MM.1S (cell line): ENCODE measurements around the gene PRLHR.

Source experiments
- DNase-seq: peaks from one replicate; pipeline ENCODE4 v3.0.0-alpha.2; 2015
- H2AFZ ChIP-seq: fragments of 300-600 bp; sonication (generic); 2 replicates; pipeline ENCODE4 v1.6.0; 2016; ENCODE audit warnings: antibody characterized with exemption, low read length
- H3F3A ChIP-seq: fragments of 300-600 bp; sonication (generic); 2 replicates; pipeline ENCODE4 v1.6.1; 2016; ENCODE audit warnings: mild to moderate bottlenecking, antibody characterized with exemption, low read length, moderate library complexity, mixed read lengths; ENCODE audit not compliant: insufficient read depth
- H3K27ac ChIP-seq: fragments of 300-600 bp; sonication (generic); 2 replicates; pipeline ENCODE4 v1.5.1; 2016; ENCODE audit warnings: mild to moderate bottlenecking, low read length
- H3K27me3 ChIP-seq: fragments of 300-600 bp; sonication (generic); replicated peaks from 2 replicates; pipeline ENCODE4 v1.6.0; 2016; ENCODE audit warnings: low read length; ENCODE audit not compliant: insufficient read depth
- H3K36me3 ChIP-seq: fragments of 300-600 bp; sonication (generic); replicated peaks from 2 replicates; pipeline ENCODE4 v1.6.1; 2016; ENCODE audit warnings: mild to moderate bottlenecking, low read length, mixed read lengths; ENCODE audit not compliant: insufficient read depth
- H3K4me1 ChIP-seq: fragments of 300-600 bp; sonication (generic); 2 replicates; pipeline ENCODE4 v1.6.1; 2016; ENCODE audit warnings: low read length, mixed read lengths
- H3K4me2 ChIP-seq: fragments of 300-600 bp; sonication (generic); 2 replicates; pipeline ENCODE4 v1.6.0; 2016; ENCODE audit warnings: low read depth, low read length
- H3K4me3 ChIP-seq: fragments of 300-600 bp; sonication (generic); 2 replicates; pipeline ENCODE4 v1.5.1; 2016; ENCODE audit warnings: low read length, mixed read lengths
- H3K79me2 ChIP-seq: fragments of 300-600 bp; sonication (generic); 2 replicates; pipeline ENCODE4 v1.6.1; 2016; ENCODE audit warnings: mixed run types, low read length, mixed read lengths
- H3K9ac ChIP-seq: fragments of 300-600 bp; sonication (generic); 2 replicates; pipeline ENCODE4 v1.6.1; 2016; ENCODE audit warnings: low read length, mixed read lengths
- H3K9me2 ChIP-seq: fragments of 300-600 bp; sonication (generic); replicated peaks from 2 replicates; pipeline ENCODE4 v1.6.1; 2016; ENCODE audit warnings: mild to moderate bottlenecking, low read length, mixed read lengths; ENCODE audit not compliant: insufficient read depth
- H3K9me3 ChIP-seq: fragments of 300-600 bp; sonication (generic); replicated peaks from 2 replicates; pipeline ENCODE4 v1.6.1; 2016; ENCODE audit warnings: mild to moderate bottlenecking, low read length, mixed read lengths; ENCODE audit not compliant: insufficient read depth
- H4K20me1 ChIP-seq: fragments of 300-600 bp; sonication (generic); 2 replicates; pipeline ENCODE4 v1.6.1; 2016; ENCODE audit warnings: mild to moderate bottlenecking, low read length, moderate library complexity, mixed read lengths; ENCODE audit not compliant: insufficient read depth
- EZH2 ChIP-seq: fragments of 300-600 bp; sonication (generic); optimal IDR thresholded peaks from 2 replicates; pipeline ENCODE3; 2017; ENCODE audit warnings: low read depth, mild to moderate bottlenecking, antibody characterized with exemption, low read length, mixed read lengths
- EZH2phosphoT487 ChIP-seq: fragments of 300-600 bp; sonication (generic); IDR thresholded peaks from 2 replicates; pipeline ENCODE4 v1.6.1; 2018; ENCODE audit warnings: antibody characterized with exemption, low read length
- TF ChIP-seq, protein P1 (sequence below): fragments of 300-600 bp; sonication (generic); IDR thresholded peaks from 2 replicates; pipeline ENCODE4 v1.5.1; 2016; ENCODE audit warnings: antibody characterized with exemption, low read length, mixed read lengths

PRLHR gene

DNA sequence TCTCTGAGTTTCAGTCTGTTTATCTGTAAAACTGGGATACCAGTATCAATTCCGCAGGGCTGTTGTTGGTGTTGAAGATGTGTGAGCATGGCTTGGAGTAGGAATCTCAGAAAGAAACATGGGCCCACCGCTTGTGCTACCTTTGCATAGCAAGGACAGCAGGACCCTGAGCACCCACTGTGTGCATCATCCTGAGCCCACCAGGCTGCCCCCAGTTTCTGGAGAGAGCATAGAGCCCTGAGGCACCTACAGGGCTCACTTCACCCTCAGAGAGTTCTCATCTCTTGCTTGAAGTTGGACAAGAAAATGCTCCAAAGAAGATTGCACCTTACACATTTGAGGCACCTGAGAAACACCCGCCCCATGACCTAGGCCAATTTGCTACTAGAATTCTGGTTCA, 12.9 kb downstream of the PRLHR start:
- Histone ChIP-seq H3K4me2 (no peak overlapping the region), H3K27ac (no peak overlapping the region), H3F3A (no peaks in the 10 kb centered on the region), H3K9ac (no peak overlapping the region), H3K79me2 (no peaks in the 10 kb centered on the region), H3K9me3 (no peaks in the 10 kb centered on the region), H3K9me2 (no peaks in the 10 kb centered on the region), H2AFZ (no peak overlapping the region), H3K36me3 (no peaks in the 10 kb centered on the region), H4K20me1 (no peaks in the 10 kb centered on the region), H3K4me3 (no peak overlapping the region), H3K4me1 (no peaks in the 10 kb centered on the region), H3K27me3 (no peaks in the 10 kb centered on the region)
- TF ChIP-seq, protein P1, sequence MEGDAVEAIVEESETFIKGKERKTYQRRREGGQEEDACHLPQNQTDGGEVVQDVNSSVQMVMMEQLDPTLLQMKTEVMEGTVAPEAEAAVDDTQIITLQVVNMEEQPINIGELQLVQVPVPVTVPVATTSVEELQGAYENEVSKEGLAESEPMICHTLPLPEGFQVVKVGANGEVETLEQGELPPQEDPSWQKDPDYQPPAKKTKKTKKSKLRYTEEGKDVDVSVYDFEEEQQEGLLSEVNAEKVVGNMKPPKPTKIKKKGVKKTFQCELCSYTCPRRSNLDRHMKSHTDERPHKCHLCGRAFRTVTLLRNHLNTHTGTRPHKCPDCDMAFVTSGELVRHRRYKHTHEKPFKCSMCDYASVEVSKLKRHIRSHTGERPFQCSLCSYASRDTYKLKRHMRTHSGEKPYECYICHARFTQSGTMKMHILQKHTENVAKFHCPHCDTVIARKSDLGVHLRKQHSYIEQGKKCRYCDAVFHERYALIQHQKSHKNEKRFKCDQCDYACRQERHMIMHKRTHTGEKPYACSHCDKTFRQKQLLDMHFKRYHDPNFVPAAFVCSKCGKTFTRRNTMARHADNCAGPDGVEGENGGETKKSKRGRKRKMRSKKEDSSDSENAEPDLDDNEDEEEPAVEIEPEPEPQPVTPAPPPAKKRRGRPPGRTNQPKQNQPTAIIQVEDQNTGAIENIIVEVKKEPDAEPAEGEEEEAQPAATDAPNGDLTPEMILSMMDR = no peak
- DNase-seq = no peak

DNA sequence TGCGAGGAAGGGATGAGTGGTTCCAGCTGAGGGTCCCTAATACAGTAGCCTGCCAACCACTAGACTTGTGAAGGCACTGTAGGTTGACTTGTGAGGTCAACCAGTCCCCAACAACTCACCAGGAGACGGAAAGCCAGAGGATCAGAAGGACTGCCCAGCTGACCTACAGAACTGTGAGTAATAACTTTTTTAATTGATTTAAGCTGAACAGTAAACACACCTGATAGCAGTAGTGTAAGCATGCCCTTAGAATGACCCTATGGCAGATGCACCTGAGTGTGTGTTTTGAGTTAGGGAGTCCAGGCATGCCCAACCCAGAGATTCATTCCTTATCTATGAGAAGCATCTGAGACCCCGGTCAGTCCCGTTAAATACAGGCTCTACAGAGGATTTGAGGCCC, 14.1 kb downstream of the PRLHR start:
- Histone ChIP-seq H3K9ac (no peak overlapping the region), H3K36me3 (no peaks in the 10 kb centered on the region), H3K79me2 (no peaks in the 10 kb centered on the region), H2AFZ (no peak overlapping the region), H3K27me3 (no peaks in the 10 kb centered on the region), H3K9me3 (no peaks in the 10 kb centered on the region), H3K4me3 (no peak overlapping the region), H3K9me2 (no peaks in the 10 kb centered on the region), H3K27ac (no peak overlapping the region), H4K20me1 (no peaks in the 10 kb centered on the region), H3K4me2 (no peak overlapping the region), H3F3A (no peaks in the 10 kb centered on the region), H3K4me1 (no peaks in the 10 kb centered on the region)
- TF ChIP-seq EZH2 (no peak), EZH2phosphoT487 (no peak)
- TF ChIP-seq, protein P1 = no peak
- DNase-seq = no peak

DNA sequence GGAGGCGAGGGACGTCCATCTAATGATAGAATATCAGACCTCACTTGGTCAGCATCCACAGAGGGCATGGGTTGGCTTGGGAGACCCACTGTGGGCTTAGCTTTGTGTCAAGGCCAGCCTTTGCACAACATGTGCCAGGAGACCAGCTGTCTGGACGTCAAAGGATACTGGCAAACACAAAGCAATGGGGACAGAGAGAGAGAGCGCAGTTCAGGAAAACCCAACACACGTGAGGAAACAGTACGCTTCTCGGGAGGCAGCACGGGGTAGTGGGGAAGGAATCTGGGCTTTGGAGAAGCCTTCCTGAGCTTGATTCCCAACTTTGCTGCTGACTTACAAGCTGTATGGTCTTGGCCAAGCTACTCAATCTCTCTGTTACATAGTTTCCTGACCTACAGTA, 14.7 kb downstream of the PRLHR start:
- no peak overlapping the region for H3K27ac ChIP-seq
- TF ChIP-seq EZH2 (no peak), EZH2phosphoT487 (no peak)
- TF ChIP-seq, protein P1 = no peak
- no peaks in the 10 kb centered on the region for H3K36me3 ChIP-seq
- H3K79me2 ChIP-seq = no peaks in the 10 kb centered on the region
- no peak overlapping the region for H3K9ac ChIP-seq
- no peak overlapping the region for H3K4me2 ChIP-seq
- no peak overlapping the region for H2AFZ ChIP-seq
- no peak for DNase-seq
- H4K20me1 ChIP-seq = no peaks in the 10 kb centered on the region
- no peak overlapping the region for H3K4me3 ChIP-seq
- H3K9me3 ChIP-seq = no peaks in the 10 kb centered on the region
- H3K4me1 ChIP-seq = no peaks in the 10 kb centered on the region
- H3F3A ChIP-seq = no peaks in the 10 kb centered on the region
- no peaks in the 10 kb centered on the region for H3K27me3 ChIP-seq
- H3K9me2 ChIP-seq = no peaks in the 10 kb centered on the region

DNA sequence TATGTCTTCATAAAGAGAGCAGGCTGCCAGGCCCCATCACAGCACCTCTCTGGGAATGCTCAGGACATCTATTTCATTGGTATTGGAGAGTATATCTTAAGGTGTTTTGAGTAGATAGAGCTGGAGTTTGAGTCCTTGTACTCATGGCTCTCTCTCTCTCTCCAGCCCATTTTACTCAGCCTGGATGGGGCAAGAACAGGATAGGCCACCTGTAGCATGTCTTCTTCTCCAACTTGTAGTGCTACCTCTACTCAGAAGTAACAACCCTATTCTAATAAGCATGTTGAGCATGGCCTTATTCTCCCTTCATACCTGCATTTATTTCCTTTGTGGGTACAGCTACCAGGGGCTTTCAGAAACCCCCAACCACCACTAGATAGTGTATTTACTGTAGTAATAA, 21.9 kb downstream of the PRLHR start:
- no peaks in the 10 kb centered on the region for H3K36me3 ChIP-seq
- no peaks in the 10 kb centered on the region for H3K27me3 ChIP-seq
- no peaks in the 10 kb centered on the region for H3K4me1 ChIP-seq
- H4K20me1 ChIP-seq = no peaks in the 10 kb centered on the region
- H3K27ac ChIP-seq = no peak overlapping the region
- no peak overlapping the region for H3K4me2 ChIP-seq
- no peaks in the 10 kb centered on the region for H3F3A ChIP-seq
- no peaks in the 10 kb centered on the region for H3K79me2 ChIP-seq
- H3K9me2 ChIP-seq = no peaks in the 10 kb centered on the region
- DNase-seq = no peak
- no peak overlapping the region for H3K4me3 ChIP-seq
- no peak for TF ChIP-seq EZH2
- TF ChIP-seq, protein P1 = no peak
- TF ChIP-seq EZH2phosphoT487 = no peak
- no peaks in the 10 kb centered on the region for H3K9me3 ChIP-seq
- no peak overlapping the region for H3K9ac ChIP-seq
- no peak overlapping the region for H2AFZ ChIP-seq
